ENCODE data around the gene PSEN2. TPM values are rescaled to one million over a fixed set of nuclear protein-coding genes. Genes with fewer than 3 reads are reported as not detected.

PSEN2 gene
- total and polyA plus RNA-seq, 2 of the 8 experiments (the other 6 are each of a cell fraction or from before 2014, with no cell fraction given), result 22.9 to 29.0 TPM

DNA sequence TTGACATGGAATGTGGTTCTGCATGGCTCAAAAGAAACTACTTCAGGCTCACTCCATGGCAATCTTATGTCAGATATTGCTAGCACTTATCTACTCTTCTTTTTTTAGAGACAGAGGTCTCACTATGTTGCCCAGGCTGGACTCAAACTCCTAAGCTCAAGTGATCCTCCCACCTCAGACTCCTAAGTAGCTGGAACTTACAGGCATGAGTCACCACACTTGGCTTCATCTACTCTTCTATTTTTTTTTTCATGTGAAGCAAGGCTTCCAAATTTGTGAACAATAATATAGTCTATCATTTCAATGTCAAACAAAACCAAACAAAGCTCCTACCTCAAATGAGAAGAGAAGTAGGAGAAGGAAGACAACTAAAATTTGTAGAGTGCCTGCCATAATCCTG lies 7.5 kb upstream of the PSEN2 start (continued):
- TF ChIP-seq CTCF (IDR thresholded peaks at IDR 0.05; ENCODE audit: control extremely low read depth in 1 of 3, insufficient read depth in 1 of 3, low read depth in 1 of 3, low read length in 3 of 3) (no peak), ATF3 (IDR thresholded peaks at IDR 0.05; ENCODE audit: insufficient read depth, low read depth, low read length) (no peak), SRF (IDR thresholded peaks at IDR 0.05; ENCODE audit: low read depth, low read length) (no peak), RXRA (IDR thresholded peaks at IDR 0.05; ENCODE audit: insufficient read depth, low read depth, low read length) (no peak), TAF7 (optimal IDR thresholded peaks at IDR 0.05; ENCODE audit: borderline replicate concordance, low read depth, low read length) (no peak), CEBPB (IDR thresholded peaks at IDR 0.05; ENCODE audit: low read depth, low read length) (no peak)
